HG03066 (cell line): ENCODE measurements around the gene FGD4.

ENCODE experiments used
- ATAC-seq: cut with Tn5 transposase; IDR thresholded peaks from one replicate; pipeline ENCODE4 v1.9.1; 2021; ENCODE audit warnings: low read depth; ENCODE audit not compliant: unreplicated experiment

FGD4 gene

DNA sequence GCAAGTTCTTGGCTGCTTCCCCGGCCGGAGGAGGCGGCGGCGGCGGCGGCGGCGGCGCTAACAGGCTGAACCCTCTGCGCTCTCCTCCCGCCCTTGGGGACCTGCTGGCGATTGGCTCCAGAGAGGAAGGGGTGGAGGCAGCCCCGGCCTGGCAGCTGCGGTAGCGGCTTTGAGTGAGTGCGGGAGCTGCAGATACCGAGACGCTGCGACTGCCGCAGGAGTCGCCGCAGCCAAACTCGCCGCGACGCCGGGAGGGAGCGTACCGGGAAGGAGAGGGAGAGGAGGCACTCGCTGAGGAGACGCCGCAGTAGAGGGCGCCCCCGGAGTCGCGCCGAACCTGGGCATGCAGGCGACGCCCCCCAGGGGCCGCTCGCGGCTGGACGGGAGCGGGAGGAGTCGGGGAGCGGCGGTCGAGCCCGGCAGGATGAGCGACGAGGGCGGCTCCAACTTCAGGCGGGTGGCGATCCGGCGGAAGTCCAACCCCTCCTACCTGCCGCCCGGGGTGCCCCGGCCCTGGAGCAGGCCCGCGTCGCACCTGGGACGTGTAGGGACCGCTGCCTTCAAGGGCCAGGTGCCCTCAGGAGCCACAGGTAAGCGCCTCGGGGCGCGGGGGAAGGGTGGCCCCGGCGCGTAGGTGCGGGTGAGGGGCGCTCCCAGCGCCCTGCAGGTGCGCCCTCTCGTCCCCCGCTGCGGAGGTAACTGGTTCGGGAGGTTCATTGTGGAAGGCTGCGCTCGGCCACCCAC, at the start of gene FGD4:
TSS of gene FGD4 (plus strand) at position 189 of the 744 bp plus-strand sequence.
- ATAC-seq = peak; percentile 78

DNA sequence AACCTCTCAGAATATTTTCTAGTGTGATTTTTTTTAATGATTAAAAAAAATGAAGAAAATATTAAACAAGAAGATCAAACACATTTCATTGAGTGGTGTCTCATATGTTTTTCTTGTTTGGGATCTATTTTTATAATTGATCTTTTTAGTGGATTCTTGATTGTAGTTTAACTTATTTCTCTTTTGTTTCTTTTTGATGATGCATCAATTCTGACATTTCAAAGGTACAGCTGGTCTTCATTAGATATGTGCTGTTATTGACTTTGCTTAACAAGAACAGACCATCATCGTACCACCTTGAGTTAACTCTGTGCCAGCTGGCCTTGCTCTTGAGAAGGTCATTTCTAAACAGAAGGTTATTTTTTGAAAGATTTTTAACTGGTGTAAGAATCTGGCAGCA, 45.8 kb upstream of the FGD4 start:
- no peak for ATAC-seq

DNA sequence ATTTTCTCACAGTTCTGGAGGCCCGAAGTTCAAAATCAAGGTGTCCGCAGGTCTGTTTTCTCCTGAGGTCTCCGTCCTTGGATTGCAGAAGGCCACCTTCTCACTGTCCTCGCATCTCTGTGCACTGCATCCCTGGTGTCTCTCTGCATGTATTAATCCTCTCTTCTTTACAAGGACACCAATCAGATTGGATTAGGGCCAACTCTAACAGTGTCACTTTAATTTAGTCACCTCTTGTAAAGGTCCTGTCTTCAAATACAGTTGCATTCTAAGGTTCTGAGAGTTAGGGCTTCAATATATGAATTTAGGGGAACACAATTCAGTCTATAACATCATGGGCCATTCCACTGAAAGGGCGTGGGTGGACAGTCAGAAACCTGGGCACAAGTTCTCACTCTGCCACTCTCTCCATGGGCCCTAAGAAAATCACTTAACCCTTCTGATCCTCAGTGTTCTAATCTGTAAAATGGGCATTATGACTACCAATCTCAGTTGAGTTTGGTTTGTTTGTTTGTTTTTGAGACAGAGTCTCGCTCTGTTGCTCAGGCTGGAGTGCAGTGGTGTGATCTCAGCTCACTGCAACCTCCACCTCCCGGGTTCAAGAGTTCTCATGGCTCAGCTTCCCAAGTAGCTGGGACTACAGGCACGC, 41.6 kb upstream of the FGD4 start:
- no peak for ATAC-seq

DNA sequence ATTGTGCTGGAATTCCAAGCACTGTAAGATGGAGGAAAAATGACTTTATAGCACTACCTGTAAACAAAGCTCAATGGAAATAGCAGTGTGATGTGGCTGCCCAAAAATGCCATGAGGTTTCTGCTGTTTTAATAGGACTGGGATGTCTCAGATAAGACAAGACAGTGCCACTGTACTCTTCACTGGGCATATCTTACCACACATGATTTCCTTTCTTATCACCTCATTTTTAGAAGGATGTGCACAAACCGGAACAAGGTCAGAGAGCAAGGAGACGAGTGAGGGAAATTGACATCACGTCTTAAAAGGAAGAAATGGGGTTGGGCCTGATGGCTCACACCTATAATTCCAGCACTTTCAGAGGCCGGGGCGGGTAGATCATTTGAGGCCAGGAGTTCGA, 38.4 kb upstream of the FGD4 start:
- ATAC-seq = no peak

DNA sequence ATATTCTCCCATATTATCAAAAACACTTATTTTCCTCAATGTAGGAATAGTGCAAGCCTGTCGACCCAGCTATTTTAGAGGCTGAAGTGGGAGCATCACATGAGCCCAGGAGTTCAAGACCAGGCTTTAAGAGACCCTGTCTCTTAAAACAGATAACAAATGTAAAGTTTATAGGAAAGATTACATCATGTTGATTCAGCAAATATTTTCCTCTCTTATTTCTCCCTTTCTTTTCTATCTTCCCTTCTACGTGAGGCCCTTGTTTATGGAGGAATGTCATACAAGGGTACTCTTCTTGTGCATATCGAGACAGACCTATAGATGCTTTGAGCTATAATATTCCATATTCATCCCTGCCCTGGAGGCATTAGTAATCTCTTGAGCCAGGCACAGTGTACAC, 36.5 kb upstream of the FGD4 start:
- no peak for ATAC-seq

- no peak for ATAC-seq
Measured at GRCh38 chr12:32365473-32366064, 33.8 kb upstream of the FGD4 start.

DNA sequence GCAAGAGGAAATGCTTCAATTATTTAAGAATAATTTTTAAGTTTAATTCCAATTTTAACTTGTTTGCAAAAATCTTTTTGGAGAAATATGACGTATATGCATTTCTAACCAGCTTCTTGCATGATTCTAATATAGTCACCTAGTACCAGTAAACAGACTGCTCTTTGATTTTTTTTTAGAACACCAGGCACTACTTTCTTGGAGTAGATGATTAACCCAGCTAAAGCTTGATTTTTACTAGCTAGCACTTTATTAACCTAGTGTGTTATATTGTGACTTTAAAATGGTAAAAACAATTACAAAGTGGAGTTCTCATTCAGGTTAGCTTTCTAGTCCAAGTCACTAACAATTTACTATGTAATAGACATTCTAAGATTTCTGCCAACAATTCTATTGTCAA, 32.6 kb upstream of the FGD4 start:
- ATAC-seq = no peak

- no peak for ATAC-seq
Measured at GRCh38 chr12:32367381-32367780, 32.0 kb upstream of the FGD4 start.

DNA sequence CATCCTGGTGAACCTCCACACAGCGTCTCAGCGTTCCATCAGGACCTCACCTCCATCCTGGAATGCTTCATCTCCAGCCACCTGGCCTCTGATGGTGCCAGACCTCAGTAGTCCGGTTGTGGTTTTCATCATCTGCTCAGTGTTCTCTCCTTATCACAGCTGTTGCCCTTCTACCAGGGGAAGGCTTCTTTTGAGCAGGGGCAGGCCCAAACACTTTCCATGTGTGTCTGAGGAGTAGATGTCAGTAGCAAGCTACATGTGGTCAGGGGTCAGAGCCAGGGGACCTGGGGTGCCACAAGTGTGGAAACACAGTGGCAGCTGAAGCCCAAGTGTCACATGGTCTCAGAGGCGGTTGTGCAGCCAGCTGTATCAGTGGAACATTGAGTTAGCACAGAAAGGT, 30.2 kb upstream of the FGD4 start:
- no peak for ATAC-seq

DNA sequence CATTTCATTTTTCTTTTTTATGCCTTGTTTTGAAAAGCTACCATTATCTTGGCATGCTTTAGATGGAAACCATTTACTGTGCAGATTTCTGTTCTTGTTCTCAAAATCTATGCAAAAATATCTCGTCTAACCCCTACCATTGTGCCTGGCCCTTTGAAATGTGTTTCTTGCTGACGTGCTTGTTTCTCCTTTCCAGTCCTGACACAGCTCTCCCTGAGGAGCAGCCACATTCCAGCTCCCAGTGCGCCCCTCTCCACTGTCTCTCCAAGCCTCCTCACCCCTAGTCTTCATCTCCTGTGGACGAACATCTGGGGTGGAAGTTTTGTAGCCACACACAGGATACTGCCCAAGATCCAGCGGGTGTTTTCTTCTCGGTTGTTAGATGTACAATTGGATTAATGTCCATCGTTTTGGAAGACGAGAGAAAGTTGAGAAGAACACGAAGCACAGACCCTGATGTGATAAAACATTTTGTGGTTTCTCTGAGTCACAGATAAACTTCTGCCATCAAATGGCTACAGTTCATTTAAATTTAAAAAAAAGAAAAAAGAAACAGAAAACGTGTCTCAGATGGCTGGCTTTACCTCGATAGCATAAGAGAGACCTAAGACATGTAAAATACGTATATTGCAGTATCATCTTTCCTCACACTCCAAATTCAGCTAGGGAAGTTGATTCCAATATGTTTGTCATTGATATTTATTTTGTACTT, 21.9 kb upstream of the FGD4 start:
- ATAC-seq = no peak

DNA sequence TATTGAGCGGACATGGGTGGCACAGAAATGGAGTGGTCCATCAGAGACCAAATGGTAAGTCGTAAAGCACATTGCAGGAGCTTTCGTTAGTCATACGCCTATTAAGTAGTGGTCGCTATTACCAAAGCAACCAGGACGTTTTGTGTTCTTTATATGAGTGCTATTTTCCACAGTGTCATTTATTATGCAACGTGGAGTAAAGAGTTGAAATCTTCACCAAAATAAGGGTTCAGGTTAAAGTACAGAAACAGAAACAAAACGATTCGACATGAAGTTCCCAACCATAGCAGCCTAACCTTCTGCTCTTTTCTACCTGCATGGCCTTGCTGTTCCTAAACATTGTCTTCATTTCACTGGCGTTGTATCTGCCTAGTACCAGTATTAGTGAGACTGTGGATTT, 20.1 kb upstream of the FGD4 start:
- ATAC-seq = no peak

DNA sequence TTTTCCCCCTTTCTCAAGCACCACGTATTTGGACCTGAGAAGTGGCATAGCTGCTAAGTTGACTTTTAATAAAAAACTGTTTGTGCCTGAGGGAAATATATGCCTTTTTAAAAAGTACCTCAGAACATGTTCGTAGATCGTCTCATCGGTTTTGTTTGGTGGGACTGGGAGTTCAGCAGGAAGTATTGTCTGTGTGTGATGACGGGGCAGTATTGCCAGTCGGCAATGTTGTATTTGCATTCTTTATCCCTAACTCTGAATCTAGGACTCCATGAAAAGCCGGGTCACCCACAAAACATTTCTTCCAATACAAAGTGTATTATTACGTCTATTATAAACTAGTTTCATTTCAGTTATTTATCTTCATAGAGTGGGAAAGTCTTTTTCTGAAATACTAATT, 19.7 kb upstream of the FGD4 start:
- ATAC-seq = no peak

DNA sequence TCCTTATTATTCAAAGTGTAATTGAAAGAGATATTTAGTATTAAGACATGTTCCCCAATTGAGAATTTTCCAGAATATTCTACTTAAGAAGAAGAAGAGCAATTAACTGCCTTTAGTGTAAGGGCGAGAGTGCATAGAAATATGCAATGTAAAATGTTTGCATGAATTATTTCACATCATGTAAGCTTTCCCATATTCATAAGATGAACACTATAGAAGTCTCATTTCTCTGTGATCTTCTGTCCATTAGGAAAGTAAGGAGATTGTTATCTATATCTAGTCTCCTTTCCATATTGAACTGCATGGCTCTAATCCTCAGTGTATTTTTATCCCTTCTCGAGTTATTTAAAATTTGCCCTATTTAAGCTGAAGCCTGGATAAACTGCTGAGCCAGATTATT, 17.1 kb upstream of the FGD4 start:
- no peak for ATAC-seq

DNA sequence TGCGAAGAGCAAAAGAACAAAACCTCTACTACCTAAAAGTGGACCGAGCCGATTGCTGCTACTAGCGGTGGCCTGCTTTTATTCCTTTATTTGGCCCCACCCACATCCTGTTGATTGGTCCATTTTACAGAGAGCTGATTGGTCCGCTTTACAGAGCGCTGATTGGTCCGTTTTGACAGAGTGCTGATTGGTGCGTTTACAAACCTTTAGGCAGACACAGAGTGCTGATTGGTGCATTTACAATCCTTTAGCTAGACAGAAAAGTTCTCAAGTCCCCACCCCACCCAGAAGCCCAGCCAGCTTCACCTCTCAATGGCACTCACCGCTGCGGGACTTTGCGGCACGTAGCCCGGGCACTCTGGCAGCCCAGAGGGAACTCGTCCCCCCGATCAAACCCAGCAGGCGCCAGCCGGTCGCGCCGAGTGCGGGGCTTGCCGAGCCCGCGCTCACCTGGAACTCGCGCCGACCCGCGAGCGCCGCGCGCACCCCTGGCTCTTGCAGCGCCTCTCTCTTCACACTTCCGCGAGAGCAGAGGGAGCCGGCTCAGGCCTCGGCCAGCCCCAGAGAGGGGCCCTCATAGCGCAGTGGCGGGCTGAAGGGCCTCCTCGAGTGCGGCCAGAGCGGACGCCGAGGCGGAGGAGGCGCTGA, 8.7 kb upstream of the FGD4 start:
- no peak for ATAC-seq

GRCh38 chr12:32395026-32395425, 4.3 kb upstream of the FGD4 start:
- no peak for ATAC-seq

DNA sequence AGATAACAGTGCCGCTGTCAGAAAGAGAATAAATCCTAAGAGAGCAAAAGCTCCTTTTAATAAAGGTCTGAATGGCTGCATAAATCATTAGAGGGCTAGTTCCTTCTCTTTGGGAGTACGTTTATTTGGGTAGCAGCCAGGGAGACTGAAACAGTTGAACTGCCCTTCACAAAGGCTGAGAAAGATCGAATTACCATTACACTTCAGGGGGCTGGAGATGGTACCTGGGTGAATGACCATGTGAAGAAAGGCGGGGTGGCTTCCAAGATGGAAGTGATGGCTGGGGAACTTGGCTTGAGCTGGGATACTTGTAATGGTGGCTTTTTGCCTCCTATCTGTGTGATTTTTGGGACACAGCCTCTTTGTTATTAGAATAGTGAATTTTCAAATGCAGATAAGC, 1.7 kb upstream of the FGD4 start:
- ATAC-seq = no peak

DNA sequence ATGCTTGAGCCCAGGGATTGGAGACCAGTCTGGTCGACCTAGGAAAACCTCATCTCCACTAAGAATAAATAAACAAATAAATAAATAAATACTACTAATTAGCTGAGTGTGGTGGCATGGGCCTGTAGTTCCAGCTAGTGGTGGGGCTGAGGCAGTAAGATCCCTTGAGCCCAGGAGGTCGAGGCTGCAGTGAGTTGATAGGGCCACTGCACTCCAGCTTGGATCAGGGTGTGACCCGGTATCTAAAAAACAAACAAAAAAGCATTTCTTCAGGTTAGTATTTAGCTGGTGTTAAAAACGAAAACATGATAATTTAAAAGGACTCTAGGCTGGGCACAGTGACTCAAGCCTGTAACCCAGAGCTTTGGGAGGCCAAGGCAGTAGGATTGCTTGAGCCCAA, 1.2 kb upstream of the FGD4 start:
- no peak for ATAC-seq

DNA sequence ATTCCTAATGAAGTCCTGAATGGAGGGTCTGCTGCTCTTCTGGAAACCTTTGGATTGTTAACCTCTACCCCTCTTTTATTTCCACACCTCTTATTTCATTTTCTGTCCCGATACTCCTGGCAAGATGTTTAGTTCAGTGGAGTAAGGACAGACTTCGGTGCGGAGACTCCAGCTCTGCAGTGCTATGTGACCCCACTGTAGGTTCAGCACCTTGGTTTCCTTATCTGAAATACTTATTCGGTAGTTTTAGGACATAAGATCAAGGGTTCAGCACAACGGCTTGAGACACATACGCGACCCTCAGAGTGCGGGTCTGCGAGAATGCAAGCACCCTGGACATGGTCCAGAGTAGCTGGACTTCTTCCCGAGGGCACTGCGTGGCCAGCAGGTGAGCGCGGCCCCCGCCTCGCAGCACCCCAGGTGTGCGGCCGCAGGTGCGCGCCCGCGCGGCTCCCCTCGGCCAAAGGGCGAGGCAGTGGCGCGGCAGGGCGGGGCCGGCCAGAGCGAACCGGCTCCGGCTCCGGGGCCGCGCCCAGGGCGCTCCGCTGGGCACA, 465 bp upstream of the FGD4 start:
- ATAC-seq = no peak

DNA sequence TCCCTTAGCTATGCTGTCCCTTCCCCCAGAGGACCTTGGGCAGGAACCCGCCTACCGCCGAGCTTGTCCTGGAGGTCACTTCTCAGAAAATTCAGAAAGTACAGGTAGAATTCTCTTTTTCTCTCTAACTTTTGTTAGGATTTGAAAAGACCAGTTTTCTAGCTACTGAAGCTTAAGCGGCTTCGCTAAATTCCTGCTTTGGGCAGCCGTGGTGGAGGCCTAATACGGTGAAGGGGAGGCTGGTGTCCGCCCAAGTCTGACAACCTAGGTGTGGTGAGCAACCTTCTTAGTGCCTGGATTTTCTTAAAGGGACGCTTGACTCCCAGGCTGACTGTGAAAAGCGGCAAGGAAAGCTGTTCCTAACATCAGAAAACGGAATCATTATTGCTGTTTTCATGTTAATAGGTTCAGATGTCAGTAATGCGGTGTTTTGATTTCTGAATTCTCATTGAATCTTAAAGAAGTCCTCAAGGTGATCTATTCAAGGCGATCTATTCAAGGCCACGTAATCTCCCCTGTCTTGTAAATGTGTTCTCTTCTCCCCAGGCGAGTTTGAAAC, 835 bp downstream of the FGD4 start:
- ATAC-seq = no peak

- ATAC-seq = no peak
Measured at GRCh38 chr12:32400866-32401265, 1.5 kb downstream of the FGD4 start.
